ENCODE measurements around the gene RMP24.
"Not testable (repeated sequence)": the region's sequence is repeated elsewhere in the genome, so short reads cannot be mapped to it uniquely, and the experiment has no call there.

Gene RMP24

DNA sequence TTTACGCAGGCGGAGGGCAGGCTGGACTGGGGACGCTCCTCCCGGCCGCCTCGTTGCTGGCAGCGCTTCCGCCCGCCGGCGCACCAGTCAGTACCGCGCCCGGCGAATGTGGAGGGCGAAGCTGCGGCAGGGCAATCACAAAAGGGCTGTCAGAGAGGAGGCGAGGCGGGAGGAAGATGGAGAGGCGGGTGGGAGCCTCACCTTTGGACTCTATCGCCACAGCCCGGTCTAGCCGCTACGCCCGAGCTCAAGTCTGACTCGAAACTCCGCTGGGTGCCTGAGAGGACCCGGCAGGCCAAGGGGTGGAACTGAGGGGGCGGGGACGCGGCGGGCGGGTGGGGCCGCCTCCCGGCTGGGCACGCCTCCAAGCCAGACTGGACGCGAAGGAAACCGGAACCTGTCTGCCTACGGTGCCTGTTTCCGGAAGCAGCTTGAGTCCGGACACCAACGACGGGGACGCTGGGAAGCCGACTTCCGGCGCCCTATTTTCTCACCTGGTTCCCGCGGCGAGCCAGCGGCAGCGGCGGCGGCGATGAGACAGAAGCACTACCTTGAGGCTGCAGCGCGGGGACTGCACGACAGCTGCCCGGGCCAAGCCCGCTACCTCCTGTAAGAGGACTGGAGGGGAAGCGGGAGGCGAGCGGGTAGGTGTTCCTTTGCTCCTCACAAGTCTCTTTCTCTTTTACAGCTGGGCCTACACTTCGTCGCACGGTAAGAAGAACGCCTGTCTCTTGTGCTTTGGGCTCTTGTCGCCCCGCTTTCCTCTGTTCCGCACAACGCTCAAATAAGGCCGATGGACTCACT, at the start of gene RMP24:
RMP24 (plus strand) TSS at position 483 of the 804 bp plus-strand sequence.
- DNase-seq = peak; percentile 97

DNA sequence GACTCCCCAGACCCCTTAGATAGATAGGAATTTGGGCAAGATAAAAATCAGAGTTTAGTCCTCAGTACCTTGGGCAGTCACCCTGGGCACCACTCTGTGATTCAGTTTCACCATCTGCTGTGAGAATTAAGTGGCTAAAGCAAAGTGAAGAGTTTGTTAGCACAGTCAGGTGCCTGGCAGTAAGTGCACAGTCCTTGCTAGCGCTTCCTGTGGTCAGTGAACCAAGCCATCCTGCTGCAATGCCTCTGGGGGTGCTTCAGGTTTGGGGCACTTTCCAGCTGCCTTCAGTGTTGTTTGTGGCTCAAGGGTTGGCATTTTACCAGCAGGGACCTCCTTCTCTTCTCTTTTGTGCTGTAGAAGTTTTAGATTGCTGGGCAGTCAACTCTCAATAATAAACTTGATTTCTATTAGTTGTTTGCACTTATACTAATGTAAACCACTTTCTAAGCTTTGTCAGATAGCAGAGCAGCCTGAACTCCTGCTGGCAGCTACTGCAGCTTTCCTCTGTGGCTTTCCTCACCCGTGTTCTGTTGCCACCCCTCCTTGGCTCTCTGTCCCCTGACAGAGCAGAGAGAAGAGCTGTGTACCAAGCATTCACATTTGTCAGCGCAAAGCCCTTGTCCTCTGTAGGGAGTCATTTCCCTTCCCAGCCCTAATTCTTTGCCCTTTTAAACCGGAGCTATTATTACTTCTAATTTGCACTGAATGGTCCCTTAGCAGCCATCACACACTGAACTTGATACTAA, 48.4 kb upstream of the RMP24 start:
- DNase-seq = no peak

DNA sequence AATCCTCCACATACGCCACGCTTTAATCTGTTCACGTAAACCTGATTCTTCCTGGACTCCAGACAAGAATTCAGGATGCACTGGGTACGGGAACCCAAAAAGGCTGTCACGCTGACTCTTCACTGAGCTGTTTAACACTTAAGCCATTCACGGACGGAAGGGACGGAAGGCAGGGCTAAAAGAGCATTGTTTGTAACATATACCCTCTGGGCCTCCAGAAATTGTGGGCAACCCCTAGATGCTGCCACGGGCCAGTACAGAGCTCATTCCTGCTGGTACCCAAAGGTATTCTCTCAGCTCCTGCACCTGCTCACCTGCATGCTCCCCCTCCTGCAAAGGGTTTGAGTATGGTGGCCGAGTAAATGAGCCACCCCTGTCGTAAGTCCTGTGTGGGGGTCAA, 45.6 kb upstream of the RMP24 start:
- no peak for DNase-seq

DNA sequence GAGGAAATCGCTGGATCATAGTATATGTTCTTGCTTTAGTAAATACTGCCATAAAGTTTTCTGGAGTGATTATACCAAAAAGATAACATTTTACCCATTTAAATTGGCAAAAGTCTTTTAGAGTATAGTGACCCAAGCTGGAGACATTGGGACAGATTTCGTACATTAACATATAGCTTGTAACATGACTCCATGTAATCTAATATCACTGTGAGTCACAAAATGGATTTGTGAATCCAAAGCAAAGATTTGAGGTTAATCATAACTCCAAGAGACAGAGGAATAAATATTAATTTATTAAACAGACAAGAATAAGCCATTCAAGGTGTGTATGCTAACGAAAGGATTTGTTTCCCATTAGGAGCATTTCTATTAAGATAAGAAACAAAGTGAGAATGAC, 45.0 kb upstream of the RMP24 start:
- DNase-seq = no peak

DNA sequence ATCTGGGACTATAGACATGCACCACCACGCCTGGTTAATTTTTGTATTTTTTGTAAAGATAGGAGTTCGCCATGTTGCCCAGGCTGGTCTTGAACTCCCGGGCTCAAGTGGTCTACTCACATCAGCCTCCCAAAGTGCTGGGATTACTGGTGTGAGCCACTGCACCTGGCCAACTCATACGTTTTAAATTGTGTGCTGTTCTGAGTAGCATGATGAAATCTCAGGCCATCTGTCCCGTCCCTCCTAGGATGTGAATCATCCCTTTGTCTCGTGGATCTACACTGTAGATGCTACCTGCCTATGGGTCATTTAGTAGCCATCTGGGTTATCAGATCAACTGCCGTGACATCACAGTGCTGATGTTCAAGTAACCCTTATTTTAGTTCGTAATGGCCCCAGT, 38.5 kb upstream of the RMP24 start:
- DNase-seq = no peak

DNA sequence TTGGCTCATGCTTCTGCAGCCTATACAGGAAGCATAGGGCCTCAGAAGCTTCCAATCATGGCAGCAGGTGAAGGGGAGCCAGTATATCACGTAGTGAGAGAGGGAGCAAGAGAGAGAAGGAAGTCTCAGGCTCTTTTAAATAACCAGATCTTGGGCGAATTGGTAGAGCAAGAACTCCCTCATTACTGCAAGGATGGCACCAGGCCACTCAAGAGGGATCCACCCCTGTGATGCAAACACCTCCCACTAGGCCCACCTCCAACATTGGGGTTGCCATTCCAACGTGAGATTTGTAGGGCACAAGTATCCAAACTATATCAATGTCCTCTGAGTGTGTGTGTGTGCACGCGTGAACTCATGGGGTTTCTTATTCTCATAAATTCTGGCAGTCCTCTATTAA, 37.6 kb upstream of the RMP24 start:
- no peak for DNase-seq

DNA sequence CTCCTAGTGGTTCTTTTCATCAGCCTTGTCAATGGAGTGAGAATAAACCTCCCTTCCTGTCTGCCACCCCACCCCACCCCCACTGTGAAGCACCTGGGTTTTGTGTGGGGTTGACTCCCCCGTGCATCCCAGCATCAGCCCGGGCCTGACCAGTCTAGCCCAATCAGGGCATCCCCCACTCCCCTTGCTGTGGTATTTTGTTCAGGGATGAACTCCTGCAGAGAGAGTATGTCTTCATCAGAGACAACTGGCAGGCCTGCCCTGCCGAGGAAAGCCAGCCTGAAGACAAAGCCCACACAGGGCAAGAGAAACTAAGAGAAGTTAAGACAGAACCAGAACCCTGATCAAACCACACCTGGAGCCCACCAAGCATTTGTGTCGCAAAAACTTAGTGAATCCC, 36.7 kb upstream of the RMP24 start:
- DNase-seq = no peak

DNA sequence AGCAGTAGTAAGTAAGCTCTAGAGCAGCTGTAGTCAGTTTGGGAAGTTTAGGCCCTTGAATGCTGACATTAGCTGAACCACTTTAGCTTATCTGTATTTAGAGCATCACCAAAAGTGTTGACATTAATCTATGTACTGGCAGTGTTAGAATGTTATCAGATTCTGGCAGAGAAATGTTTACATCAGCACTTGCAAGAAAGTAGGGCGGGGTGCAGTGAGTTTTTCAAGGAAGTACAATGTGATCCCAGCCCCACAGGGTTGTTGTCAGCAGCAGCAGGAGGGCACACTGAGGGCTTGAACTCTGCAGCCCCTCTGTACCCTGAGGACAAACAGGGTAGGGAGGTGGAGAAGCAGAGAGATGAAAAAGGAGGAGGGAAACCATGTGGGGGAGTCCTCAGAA, 35.5 kb upstream of the RMP24 start:
- peak; percentile 22 for DNase-seq

DNA sequence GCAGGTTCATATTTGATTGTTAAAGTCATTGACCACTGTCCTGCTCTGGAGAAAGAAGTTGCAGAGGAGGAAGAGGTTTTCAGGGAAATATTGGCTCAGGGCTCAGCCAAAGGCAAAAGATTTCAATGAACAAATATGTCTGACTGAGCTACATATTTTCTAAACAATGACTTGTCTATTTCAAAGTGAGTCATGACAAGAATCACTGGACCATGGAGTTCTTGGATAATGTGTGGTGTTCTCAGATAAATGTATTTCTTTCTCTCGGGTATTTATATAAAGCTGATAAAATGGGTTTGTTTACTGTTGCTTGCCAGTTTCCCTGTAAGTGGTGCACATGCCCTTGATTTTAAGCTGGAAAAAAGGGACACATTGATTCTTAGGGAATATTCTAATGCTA, 34.3 kb upstream of the RMP24 start:
- no peak for DNase-seq

DNA sequence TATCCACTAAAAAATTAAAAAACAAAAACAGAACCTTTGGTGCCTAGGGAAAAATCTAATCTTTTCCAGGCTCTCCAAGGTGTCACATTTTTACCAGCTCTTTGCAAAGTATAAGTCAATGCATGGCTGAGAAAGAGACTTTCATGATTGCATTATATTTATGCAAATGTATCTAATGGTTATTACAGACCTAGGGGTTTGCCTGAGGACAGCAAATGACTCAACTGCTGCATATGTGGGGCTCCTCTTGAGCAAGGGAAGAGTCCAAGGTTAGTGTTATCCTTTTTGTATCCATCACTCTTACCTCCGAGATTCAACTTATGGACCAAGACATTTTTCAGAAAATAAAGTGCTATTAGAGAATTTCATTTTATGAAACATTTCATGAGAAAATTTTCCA, 33.9 kb upstream of the RMP24 start:
- DNase-seq = no peak

DNA sequence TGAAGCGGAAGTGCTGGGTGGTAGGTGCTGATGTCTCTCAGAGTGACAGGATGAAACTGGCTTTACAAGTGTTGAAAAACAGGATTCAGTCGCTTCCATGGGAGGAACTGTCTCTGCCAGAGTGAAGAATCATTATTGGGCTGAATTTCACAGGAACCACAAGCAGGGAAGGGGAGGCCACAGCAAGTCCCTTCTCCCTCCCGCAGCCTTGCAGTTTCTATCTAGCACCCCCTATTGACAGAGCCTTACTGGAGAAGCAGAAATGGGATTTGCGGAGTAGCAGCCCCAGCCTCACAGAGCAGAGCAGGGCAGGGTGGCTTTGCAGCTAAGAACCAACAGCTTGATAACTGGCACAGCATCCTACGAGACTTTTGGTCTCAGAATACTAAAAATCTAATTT, 33.3 kb upstream of the RMP24 start:
- DNase-seq = peak; percentile 20

DNA sequence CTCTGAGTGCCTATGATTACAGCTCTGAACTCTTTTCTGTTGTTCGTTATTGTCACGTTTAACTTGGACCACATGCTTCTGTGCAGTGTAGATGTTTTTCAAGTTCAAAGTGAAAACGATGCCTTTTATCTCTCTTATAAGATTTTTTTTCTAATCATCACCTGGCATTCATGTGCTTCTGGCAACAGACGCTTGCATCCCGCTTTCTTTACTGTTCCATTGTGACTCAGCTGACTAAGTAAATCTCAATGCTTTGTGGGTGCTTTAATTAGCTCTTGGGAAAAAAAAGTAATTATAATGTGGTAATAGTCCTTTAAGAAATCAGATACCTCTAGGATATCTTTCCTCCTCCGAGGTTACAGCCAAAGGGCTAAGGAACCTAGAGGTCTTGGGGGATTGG, 31.2 kb upstream of the RMP24 start:
- no peak for DNase-seq

DNA sequence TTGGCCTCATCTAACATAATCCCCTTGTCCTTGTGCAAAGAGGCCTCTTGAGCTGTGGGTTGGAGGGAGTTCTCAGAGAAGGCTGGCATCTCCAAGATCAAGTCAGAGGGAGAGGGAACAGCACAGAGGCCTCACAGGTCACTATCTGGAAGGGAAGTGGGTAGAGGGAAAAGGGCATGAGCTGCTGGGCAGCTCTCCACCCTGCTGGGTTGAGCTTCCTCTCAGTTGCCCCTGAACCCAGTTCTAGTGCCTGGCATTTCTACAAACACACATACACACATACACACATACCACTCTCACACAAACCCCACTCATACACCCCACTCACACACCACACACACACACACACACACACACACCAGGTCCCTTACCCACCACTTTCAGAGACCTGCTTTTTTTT, 30.3 kb upstream of the RMP24 start:
- no peak for DNase-seq

DNA sequence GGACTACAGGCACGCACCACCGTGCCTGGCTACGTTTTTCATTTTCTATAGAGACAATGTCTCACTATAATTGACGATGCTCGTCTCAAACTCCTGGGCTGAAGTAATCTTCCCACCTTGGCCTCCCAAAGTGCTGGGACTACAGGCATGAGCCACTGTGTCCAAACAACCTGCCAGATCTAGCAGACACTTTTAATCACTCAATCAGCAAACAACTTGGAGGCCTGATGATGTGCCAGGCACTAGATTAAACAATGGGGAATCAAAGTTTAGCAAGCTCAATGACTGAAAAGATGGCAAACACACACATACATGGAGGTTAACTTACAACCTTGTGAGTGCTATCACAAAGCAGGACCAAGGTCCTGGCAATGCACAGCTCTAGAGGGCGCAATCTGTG, 29.8 kb upstream of the RMP24 start:
- no peak for DNase-seq

DNA sequence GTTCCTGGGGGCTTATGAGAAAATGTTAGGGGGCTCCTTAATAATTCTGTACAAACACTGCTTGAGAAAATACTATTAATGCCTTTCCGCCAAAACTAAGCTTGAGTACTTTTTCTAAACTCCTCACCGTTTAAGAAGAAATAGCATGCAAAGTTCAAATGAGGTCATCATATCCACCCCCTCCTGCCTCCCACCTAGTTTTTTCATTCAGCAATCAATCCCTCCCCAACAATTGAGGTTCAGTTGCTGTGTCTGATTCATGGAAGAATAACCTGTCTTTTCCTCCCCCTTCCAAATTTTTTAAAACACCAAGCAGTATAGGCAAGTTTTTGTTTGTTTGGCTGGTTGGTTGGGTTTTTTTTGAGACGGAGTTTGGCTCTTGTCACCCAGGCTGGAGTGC, 24.4 kb upstream of the RMP24 start:
- DNase-seq = no peak

DNA sequence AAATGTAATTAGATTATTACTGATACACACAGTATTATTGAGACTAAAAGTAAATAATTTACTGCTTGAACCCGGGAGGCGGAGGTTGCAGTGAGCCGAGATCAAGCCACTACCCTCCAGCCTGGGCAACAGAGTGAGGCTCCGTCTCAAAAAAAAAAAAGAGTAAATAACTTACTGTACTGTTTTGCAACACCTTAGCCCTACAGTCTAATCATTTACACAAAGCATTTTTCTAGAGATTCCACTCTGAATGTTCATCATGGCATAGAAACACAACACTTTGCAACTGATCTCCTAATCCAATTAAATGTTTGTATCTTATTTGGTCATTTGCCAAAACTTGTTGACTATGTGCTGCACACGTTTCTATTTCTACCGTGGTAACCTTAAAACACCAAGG, 23.4 kb upstream of the RMP24 start:
- no peak for DNase-seq

DNA sequence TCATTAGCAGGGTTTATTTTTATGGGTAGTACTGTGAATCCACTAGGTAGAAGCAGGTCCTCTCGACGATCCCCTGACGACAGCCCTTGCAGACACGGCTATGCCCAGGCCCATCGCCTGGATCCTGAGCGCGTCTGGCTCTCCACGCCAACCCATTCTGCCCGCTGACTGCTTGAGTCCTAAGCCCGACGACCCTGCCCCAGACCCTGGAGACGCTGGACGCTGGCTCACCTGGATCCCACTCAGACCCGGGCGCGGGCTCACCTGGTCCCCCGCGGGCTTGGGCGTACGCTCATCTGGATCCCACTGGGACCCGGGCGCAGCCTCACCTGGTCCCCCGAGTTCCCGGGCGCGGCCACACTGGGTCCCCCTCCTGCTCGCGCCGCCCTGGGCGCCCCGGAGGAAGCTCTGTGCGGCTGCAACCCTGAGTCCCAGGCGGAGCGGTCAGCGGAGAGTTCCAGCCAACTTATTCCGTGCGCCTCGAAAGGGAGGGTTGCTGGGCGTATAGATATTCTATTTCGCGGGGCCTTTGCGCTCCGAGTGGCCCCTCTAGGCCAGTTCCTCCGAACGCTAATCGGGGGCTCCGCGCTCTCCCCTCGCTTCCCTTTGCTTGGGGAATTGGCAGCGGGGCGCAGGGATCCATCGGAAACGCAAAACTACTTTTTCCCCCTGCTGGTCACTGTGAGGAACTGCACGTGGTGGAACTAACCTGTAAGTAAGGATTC, 22.4 kb upstream of the RMP24 start:
- DNase-seq = peak; percentile 84

DNA sequence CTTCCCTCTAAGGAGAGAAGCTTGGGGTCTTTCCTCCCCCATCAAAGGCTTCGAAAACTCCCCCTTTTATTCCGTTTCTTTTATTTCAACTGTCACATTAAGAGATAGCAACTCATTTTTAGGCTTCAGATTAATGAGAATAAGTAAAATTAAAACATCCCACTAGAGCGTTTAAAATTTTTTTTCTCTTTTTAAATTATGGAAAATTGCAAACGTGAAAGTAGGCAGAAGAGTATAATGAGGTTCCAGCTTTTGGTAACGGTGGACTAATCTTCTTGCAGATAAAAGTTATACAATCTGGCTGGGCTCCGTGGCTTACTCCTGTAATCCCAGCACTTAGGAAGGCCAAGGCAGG, 21.9 kb upstream of the RMP24 start:
- DNase-seq = no peak

DNA sequence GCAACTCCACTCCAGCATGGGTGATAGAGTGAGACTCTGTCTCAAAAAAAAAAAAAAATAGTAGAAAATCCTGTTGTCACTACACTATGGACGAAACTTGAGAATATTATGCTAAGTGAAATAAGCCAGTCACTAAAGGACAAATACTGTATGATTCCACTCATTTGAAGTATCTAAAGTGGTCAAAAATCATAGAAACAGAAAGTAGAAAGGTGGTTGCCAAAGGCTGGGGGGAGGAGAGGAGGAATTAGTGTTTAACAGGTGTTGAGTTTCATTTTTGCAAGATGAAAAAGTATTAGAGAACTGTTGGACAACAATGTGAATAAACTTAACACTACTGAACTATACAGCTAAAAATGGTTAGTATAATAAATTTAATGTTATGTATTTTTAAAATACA, 18.8 kb upstream of the RMP24 start:
- DNase-seq = no peak

DNA sequence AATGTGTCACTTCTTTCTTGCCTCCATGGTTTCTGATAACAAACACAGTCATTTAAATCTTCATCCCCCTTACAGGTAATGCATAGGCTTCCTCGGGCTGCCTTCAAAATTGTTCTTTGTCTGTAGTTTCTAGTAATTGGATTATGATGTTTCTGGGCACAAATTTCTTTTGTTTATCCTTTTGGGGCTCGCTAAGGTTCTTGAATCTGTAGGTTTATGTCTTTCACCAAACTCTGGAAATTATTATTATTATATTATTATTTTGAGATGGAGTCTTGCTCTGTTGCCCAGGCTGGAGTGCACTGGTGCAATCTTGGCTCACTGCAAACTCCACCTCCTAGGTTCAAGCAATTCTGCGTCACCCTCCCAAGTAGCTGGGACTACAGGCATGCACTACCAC, 16.3 kb upstream of the RMP24 start:
- DNase-seq = no peak

DNA sequence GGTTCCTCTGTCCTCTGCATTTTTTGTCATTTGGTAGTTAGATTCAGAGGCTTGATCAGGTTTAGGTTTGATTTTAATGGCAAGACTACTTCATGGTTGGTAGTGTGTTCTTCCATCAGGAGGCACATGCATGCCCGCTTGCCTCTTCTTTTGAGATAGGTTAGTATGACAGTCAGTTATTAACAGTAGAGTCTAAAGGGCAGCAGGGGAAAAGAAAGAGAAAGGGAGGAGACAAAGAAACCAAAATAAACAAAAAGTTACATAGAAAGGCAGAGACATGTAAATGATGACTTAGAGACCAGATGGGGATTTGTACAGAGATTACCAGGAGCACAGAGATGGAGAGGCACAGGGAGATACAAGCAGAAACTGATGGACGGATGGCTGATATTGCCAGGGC, 10.2 kb upstream of the RMP24 start:
- no peak for DNase-seq

DNA sequence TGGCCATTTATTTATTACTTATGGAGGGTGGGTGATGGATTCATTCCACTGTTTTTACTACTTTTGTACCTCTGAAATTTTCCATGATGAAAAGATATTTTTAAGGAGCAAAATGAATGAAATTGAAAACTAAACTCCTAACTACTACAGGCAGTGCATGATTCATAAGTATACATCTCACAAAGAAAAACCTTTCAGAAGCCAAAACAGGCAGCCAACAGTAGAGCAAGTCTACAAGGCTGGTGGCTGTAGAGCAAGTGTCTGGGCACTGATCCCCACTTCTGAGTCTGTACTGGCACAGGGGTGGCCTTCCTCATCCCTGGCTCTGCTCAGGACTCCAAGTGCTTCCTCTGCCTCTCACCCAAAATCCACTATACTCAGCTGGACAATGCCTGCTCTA, 8.2 kb upstream of the RMP24 start:
- DNase-seq = no peak

DNA sequence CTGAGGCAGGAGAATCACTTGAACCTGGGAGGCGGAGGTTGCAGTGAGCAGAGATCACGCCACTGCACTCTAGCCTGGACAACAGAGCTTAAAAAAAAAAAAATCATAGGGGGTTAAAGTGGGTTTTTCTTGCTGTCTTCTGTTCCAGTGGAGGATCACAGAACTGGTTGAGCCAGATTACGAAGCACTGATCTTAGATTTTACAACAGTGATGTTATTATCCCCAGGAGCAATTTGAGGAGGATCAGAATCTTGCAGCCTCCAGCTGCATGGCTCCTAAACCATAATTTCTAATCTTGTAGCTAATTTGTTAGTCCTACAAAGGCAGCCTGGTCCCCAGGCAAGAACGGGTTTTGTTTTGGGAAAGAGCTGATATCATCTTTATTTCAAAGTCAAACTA, 4.6 kb upstream of the RMP24 start:
- DNase-seq = not testable (repeated sequence)

DNA sequence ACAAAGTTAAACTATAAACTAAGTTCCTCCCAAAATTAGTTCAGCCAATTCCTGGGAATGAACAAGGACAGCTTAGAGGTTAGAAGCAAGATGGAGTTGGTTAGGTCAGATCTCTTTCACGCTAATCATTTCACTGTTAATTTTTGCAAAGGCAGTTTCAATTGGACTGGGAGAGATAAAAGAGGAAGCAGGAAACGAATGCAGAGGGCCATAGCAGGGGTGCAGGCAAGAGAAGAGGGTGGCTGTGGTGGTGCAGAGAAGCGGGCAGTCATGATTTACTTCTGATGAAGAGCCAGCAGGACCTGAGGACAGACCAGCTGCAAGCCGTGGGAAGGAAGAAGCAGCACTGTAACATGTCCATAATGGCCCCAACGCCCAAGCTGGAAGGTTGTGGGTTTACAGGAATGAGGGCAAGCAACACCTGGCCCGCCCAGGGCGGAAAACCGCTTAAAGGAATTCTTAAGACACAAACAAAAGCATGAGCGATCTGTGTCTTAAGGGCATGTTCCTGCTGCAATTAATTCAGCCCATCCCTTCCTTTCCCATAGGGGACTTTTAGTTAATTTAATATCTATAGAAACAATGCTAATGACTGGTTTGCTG, 4.1 kb upstream of the RMP24 start:
- DNase-seq = peak; percentile 24

Data from hematopoietic multipotent progenitor cell treated with erythropoietin and hydrocortisone succinate and interleukin-3 and kit ligand, for 4 days (in vitro differentiated cells).